ENCODE measurements around the gene PCNX3.

DNA sequence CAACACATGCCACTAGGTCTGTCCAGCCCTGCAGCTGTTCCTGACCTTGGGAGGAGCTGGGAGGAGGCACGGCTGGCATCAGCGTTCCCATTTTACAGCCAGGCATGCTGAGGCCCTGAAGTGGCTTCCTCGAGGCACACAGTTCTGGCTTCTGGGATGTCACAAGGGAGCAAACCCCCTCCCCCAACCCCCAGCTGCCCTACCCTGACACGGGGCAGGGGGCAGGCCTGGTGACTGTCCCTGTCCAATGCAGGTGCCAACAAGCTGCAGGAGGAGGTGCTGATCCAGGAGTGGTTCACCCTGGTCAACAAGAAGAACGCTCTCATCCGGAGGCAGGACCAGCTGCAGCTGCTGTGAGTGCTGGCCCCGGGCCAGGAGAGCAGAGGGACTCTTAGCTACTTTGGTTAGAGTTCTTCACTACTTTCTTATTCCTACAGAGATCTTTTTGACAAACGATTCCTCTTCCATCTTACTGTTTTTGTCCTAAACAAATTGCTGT lies 25.3 kb upstream of the PCNX3 start:
- TF ChIP-seq, protein P1, sequence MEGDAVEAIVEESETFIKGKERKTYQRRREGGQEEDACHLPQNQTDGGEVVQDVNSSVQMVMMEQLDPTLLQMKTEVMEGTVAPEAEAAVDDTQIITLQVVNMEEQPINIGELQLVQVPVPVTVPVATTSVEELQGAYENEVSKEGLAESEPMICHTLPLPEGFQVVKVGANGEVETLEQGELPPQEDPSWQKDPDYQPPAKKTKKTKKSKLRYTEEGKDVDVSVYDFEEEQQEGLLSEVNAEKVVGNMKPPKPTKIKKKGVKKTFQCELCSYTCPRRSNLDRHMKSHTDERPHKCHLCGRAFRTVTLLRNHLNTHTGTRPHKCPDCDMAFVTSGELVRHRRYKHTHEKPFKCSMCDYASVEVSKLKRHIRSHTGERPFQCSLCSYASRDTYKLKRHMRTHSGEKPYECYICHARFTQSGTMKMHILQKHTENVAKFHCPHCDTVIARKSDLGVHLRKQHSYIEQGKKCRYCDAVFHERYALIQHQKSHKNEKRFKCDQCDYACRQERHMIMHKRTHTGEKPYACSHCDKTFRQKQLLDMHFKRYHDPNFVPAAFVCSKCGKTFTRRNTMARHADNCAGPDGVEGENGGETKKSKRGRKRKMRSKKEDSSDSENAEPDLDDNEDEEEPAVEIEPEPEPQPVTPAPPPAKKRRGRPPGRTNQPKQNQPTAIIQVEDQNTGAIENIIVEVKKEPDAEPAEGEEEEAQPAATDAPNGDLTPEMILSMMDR (IDR thresholded peaks at IDR 0.05) = no peak
- no peak for TF ChIP-seq POLR2A (IDR thresholded peaks at IDR 0.05)
- no peak for TF ChIP-seq EP300 (IDR thresholded peaks at IDR 0.05)
